HCT116 (cell line): ENCODE measurements around the gene TCOF1.

Experiments
- JUND ChIP-seq: IDR thresholded peaks from 2 replicates; pipeline ENCODE4 v1.6.1; 2012
- RAD21 ChIP-seq: IDR thresholded peaks from 2 replicates; pipeline ENCODE4 v1.6.1; 2012; ENCODE audit warnings: low read depth, mild to moderate bottlenecking

DNA sequence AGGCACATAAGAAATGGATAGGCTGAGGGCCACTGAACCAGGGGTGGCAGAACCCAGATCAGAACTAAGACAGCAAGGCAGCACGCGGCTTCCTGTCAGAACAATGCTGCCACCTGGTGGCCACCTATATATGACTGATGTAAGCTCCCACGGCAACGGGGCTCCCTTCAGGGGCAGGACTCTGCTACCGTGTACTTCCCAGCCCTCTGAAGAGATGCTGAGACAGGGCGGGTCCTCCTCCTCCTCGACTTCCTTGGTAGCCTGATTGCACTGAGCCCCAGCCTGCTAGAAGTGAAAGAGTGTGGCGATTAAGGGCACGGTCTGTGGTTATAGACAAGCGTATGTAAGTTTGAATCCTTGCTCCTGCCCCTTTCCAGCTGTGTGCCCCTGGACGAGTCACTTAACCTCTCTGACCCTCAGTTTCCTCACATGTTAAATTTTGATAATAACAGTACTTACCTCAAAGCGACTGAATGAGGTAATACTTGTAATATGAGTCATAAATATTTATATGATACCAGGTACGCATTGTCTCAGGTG, 78.7 kb downstream of the TCOF1 start:
- TF ChIP-seq JUND (no peak), RAD21 (peak; percentile 96)
